IMR-90 (cell line): ENCODE measurements around the gene ARHGEF2. TPM values are rescaled to one million over a fixed set of nuclear protein-coding genes. Genes with fewer than 3 reads are reported as not detected.

Experiments used
- ATAC-seq: fragments of 200-7000 bp; cut with Tn5 transposase; 2 replicates; pipeline ENCODE4 v1.9.1; 2020; ENCODE audit warnings: low read depth, mild to moderate bottlenecking, moderate library complexity
- BruUV-seq: library from RNA; stranded (reverse); fragments of 400-500 nt; replicated peaks from 2 replicates; lab custom pipeline; 2021; lab: Mats Ljungman, UMichigan
- CTCF ChIA-PET: fragments of 300-600 bp; formaldehyde crosslinking; extraction: SDS; loops from one replicate; lab custom pipeline; 2021; ENCODE audit warnings: antibody characterized with exemption; lab: Yijun Ruan, JAX
- POLR2A ChIA-PET: fragments of 300-600 bp; sonication (Branson Sonifier 250); formaldehyde crosslinking; loops from one replicate; lab custom pipeline; 2022; ENCODE audit warnings: antibody characterized with exemption; ENCODE audit not compliant: unreplicated experiment; lab: Charles Lee
- DNase-seq: peaks from one replicate; pipeline ENCODE4 v3.0.0; 2013
- H2AFZ ChIP-seq: replicated peaks from 2 replicates; pipeline ENCODE3; 2013; ENCODE audit warnings: low read length, mild to moderate bottlenecking; ENCODE audit not compliant: poor library complexity
- H2AK5ac ChIP-seq: 2 replicates; pipeline ENCODE4 v1.6.1; 2013; ENCODE audit warnings: low read depth, low read length, inconsistent platforms
- H2AK9ac ChIP-seq: replicated peaks from 2 replicates; pipeline ENCODE3; 2013; ENCODE audit warnings: mild to moderate bottlenecking, low read depth, low read length, moderate library complexity; ENCODE audit not compliant: poor library complexity
- H2BK120ac ChIP-seq: 2 replicates; pipeline ENCODE4 v1.6.1; 2013; ENCODE audit warnings: low read depth, low read length, inconsistent platforms
- H2BK15ac ChIP-seq: 3 replicates; pipeline ENCODE4 v1.6.1; 2013; ENCODE audit warnings: low read depth, low read length, inconsistent platforms
- H2BK20ac ChIP-seq: 2 replicates; pipeline ENCODE4 v1.6.1; 2013; ENCODE audit warnings: low read depth, mild to moderate bottlenecking, inconsistent platforms, low read length, moderate library complexity
- H2BK5ac ChIP-seq: 2 replicates; pipeline ENCODE4 v1.6.1; 2013; ENCODE audit warnings: mild to moderate bottlenecking, low read depth, low read length, inconsistent platforms; ENCODE audit not compliant: poor library complexity, severe bottlenecking
- H3K14ac ChIP-seq: replicated peaks from 2 replicates; pipeline ENCODE4 v1.6.1; 2013; ENCODE audit warnings: low read depth, low read length, inconsistent platforms
- H3K18ac ChIP-seq: 2 replicates; pipeline ENCODE4 v1.6.1; 2013; ENCODE audit warnings: low read depth, low read length, control low read depth
- H3K23ac ChIP-seq: 2 replicates; pipeline ENCODE4 v1.6.1; 2013; ENCODE audit warnings: low read depth, low read length, inconsistent platforms
- H3K27ac ChIP-seq: 2 replicates; pipeline ENCODE4 v1.5.1; 2013; ENCODE audit warnings: mild to moderate bottlenecking, control low read depth, low read length; ENCODE audit not compliant: insufficient read depth
- H3K27me3 ChIP-seq: 2 replicates; pipeline ENCODE4 v1.6.1; 2013; ENCODE audit warnings: low read length; ENCODE audit not compliant: control insufficient read depth, insufficient read depth
- H3K36me3 ChIP-seq: 2 replicates; pipeline ENCODE4 v1.6.1; 2013; ENCODE audit warnings: low read length, mixed read lengths; ENCODE audit not compliant: control insufficient read depth, insufficient read depth
- H3K4ac ChIP-seq: 2 replicates; pipeline ENCODE4 v1.6.1; 2013; ENCODE audit warnings: low read depth, low read length, inconsistent platforms
- H3K4me1 ChIP-seq: 2 replicates; pipeline ENCODE4 v1.6.1; 2013; ENCODE audit warnings: low read length, mixed read lengths; ENCODE audit not compliant: control insufficient read depth, insufficient read depth
- H3K4me2 ChIP-seq: 2 replicates; pipeline ENCODE4 v1.6.1; 2013; ENCODE audit warnings: low read depth, mild to moderate bottlenecking, control low read depth, low read length, moderate library complexity
- H3K4me3 ChIP-seq: 2 replicates; pipeline ENCODE4 v1.5.1; 2013; ENCODE audit warnings: low read depth, mild to moderate bottlenecking, control low read depth, low read length, moderate library complexity; ENCODE audit not compliant: insufficient read depth
- H3K56ac ChIP-seq: 2 replicates; pipeline ENCODE4 v1.6.1; 2013; ENCODE audit warnings: low read length, inconsistent platforms; ENCODE audit not compliant: insufficient read depth; ENCODE audit errors: extremely low read depth
- H3K79me1 ChIP-seq, 2 experiments: 2 replicates each; pipeline ENCODE4 v1.6.1; 2013; ENCODE audit warnings: low read length in 2 of 2, inconsistent platforms in 1 of 2, low read depth in 1 of 2
- H3K9ac ChIP-seq: 2 replicates; pipeline ENCODE4 v1.6.1; 2013; ENCODE audit warnings: low read depth, low read length, control low read depth
- H3K9me1 ChIP-seq: 2 replicates; pipeline ENCODE4 v1.6.1; 2013; ENCODE audit warnings: low read length, inconsistent platforms; ENCODE audit not compliant: insufficient read depth
- H3K9me3 ChIP-seq: 2 replicates; pipeline ENCODE4 v1.6.1; 2013; ENCODE audit warnings: low read length; ENCODE audit not compliant: control insufficient read depth, insufficient read depth
- H4K20me1 ChIP-seq: 2 replicates; pipeline ENCODE4 v1.6.1; 2013; ENCODE audit warnings: low read length, inconsistent platforms; ENCODE audit not compliant: insufficient read depth
- H4K5ac ChIP-seq: 2 replicates; pipeline ENCODE4 v1.6.1; 2013; ENCODE audit warnings: mild to moderate bottlenecking, low read depth, low read length, control low read depth
- H4K8ac ChIP-seq, 2 experiments: 2 replicates each; pipeline ENCODE4 v1.6.1; 2013; ENCODE audit warnings: low read depth in 2 of 2, low read length in 2 of 2, control low read depth in 1 of 2, inconsistent platforms in 1 of 2
- H4K91ac ChIP-seq: 2 replicates; pipeline ENCODE4 v1.6.1; 2013; ENCODE audit warnings: low read depth, low read length, inconsistent platforms; ENCODE audit not compliant: insufficient read depth
- CEBPB ChIP-seq: IDR thresholded peaks from 2 replicates; pipeline ENCODE4 v1.6.1; 2012; ENCODE audit warnings: low read depth, low read length, improper control_type of control experiment
- FOS ChIP-seq: fragments of 150-350 bp; IDR thresholded peaks from 2 replicates; pipeline ENCODE4 v1.6.1; 2016; ENCODE audit warnings: low read depth, low read length
- POLR2A ChIP-seq: IDR thresholded peaks from 2 replicates; pipeline ENCODE4 v1.6.1; 2012; ENCODE audit warnings: mild to moderate bottlenecking, low read depth, low read length
- RCOR1 ChIP-seq: IDR thresholded peaks from 2 replicates; pipeline ENCODE4 v1.6.1; 2012; ENCODE audit warnings: mild to moderate bottlenecking, low read length, improper control_type of control experiment; ENCODE audit not compliant: insufficient replicate concordance
- RFX5 ChIP-seq: IDR thresholded peaks from 2 replicates; pipeline ENCODE4 v1.8.0; 2012; ENCODE audit warnings: low read depth, mild to moderate bottlenecking, low read length, moderate library complexity
- SMC3 ChIP-seq: fragments of 150-350 bp; IDR thresholded peaks from 2 replicates; pipeline ENCODE4 v1.6.1; 2016; ENCODE audit warnings: low read depth, mild to moderate bottlenecking, antibody characterized with exemption, low read length, moderate library complexity
- USF2 ChIP-seq: fragments of 150-350 bp; IDR thresholded peaks from 2 replicates; pipeline ENCODE4 v1.6.1; 2017; ENCODE audit warnings: mild to moderate bottlenecking, antibody characterized with exemption, low read length, low read depth
- WGBS, 2 experiments: methylation state at CpG; one replicate each; pipeline versions ENCODE4 v1.1.5 to v1.1.7; 2013; ENCODE audit warnings: missing lambda C conversion rate in 2 of 2; ENCODE audit not compliant: insufficient read length in 1 of 2; ENCODE audit errors: extremely low coverage in 2 of 2; 5-methylcytosine and 5-hydroxymethylcytosine counted together
- dilution Hi-C: fragments of 300-500 bp; cut with HindIII; formaldehyde crosslinking; loops from one replicate; pipeline ENCODE4 v1.14.3; 2018; ENCODE audit warnings: low sequenced_read_pairs; ENCODE audit not compliant: unreplicated experiment
- in situ Hi-C: fragments of 300-500 bp; cut with MboI; formaldehyde crosslinking; loops from 3 replicates; pipeline ENCODE4 v1.14.3; 2019; ENCODE audit warnings: low sequenced_read_pairs, inconsistent platforms, mixed read lengths
- intact Hi-C: fragments of 100-400 bp; cut with micrococcal nuclease; formaldehyde crosslinking; loops from 2 replicates; pipeline ENCODE4 v1.10.0; 2022
- polyA plus RNA-seq, 3 experiments: library from polyadenylated mRNA; depleted of rRNA; stranded (reverse); fragments of >200 nt; gene quantifications; 2 replicates each; pipeline ENCODE4 v1.2.3, GENCODE V29; 2012; ENCODE audit warnings: low replicate concordance in 1 of 3
- total RNA-seq: library from RNA; depleted of rRNA; stranded (reverse); fragments of >200 nt; gene quantifications from 2 replicates; pipeline ENCODE4 v1.2.3, GENCODE V29; 2012

The ARHGEF2 gene
- total and polyA plus RNA-seq, 2 of the 4 experiments (the other 2 are of a cell fraction) = 91.8 to 117 TPM

- Histone ChIP-seq H3K9ac (no peak overlapping the region), H2AK5ac (no peak overlapping the region), H4K8ac (no peak overlapping the region), H3K4me3 (no peak overlapping the region), H3K9me1 (no peaks in the 10 kb centered on the region), H3K18ac (no peak overlapping the region), H3K4ac (no peak overlapping the region), H3K23ac (no peak overlapping the region), H3K4me1 (peaks cover 5% of the 10 kb centered on the region; the same call in 1 of the 2 replicates), H4K20me1 (peaks cover 8% of the 10 kb centered on the region), H3K79me1 (peaks cover 14 to 31% of the 10 kb centered on the region in 2 experiments), H2BK120ac (no peak overlapping the region), H2AFZ (no peak overlapping the region), H3K4me2 (no peak overlapping the region), H3K36me3 (peaks cover 46% of the 10 kb centered on the region), H2BK5ac (no peak overlapping the region), H2BK20ac (no peak overlapping the region), H2AK9ac (no peak overlapping the region), H4K5ac (no peak overlapping the region), H3K14ac (no peak overlapping the region), H3K27ac (no peak overlapping the region), H4K91ac (no peak overlapping the region), H3K56ac (no peak overlapping the region), H3K9me3 (no peaks in the 10 kb centered on the region), H2BK15ac (no peak overlapping the region), H3K27me3 (no peaks in the 10 kb centered on the region)
- DNase-seq = no peak
- intact Hi-C loops (no loop called here), dilution Hi-C loops (no loop called here), in situ Hi-C loops (no loop called here)
- WGBS, 2 experiments = 20% methylated on average over 1 of the region's 3 CpGs; no CpG with 5 or more reads in 1 of the 2 experiments
- ChIA-PET CTCF (interaction anchor here (1.5 kb wide), 1 partner anchor 17 kb away, joined by 4 read pairs; no protein-coding TSS in a partner anchor), POLR2A (interaction anchor here (0.6 kb wide), 1 partner anchor 224 kb away, joined by 5 read pairs; no protein-coding TSS in a partner anchor)
- no peak for ATAC-seq
- no peak for TF ChIP-seq RFX5
- no peak for TF ChIP-seq CEBPB
- TF ChIP-seq RCOR1 = no peak
- no peak for TF ChIP-seq FOS
- no peak for TF ChIP-seq POLR2A
- no peak for TF ChIP-seq USF2
- TF ChIP-seq SMC3 = no peak
- BruUV-seq = no TSS peak
Observed at GRCh38 chr1:156009404-156009803, 31.1 kb upstream of the ARHGEF2 start.
